Colonic mucosa (tissue), 4 donors: ENCODE measurements around the gene NIPAL3. TPM values are rescaled to one million over a fixed set of nuclear protein-coding genes. Genes with fewer than 3 reads are reported as not detected.

Source experiments
- DNase-seq: peaks from one replicate; pipeline ENCODE4 v3.0.0-alpha.2; 2020
- H3K27ac ChIP-seq: fragments of 200-600 bp; one replicate; pipeline ENCODE4 v1.8.0; 2021
- H3K27me3 ChIP-seq: fragments of 200-600 bp; one replicate; pipeline ENCODE4 v1.8.0; 2021
- H3K36me3 ChIP-seq: fragments of 200-600 bp; one replicate; pipeline ENCODE4 v1.8.0; 2021
- H3K4me1 ChIP-seq: fragments of 200-600 bp; one replicate; pipeline ENCODE4 v1.8.0; 2021; ENCODE audit warnings: mild to moderate bottlenecking
- H3K4me3 ChIP-seq: fragments of 200-600 bp; one replicate; pipeline ENCODE4 v1.8.0; 2021
- H3K9ac ChIP-seq, 2 donors: one replicate each; pipeline ENCODE4 v1.7.0; 2013; ENCODE audit warnings: control low read depth in 2 of 2, low read depth in 2 of 2, low read length in 2 of 2
- H3K9me3 ChIP-seq: fragments of 200-600 bp; one replicate; pipeline ENCODE4 v1.8.0; 2021
- intact Hi-C: fragments of 100-400 bp; cut with DNase I; formaldehyde crosslinking; loops from one replicate; pipeline ENCODE4 v1.14.1; 2022
- total RNA-seq, 2 donors: library from RNA; stranded (reverse); fragmentation: NEBNext Ultra II Directional in 1 of 2; extraction: Animal tissue kit (Norgen Biotek cat#: 25700) in 1 of 2; gene quantifications; one replicate each; pipeline ENCODE4 v1.2.1, GENCODE V29; 2021
- TF ChIP-seq, protein P1 (sequence below): fragments of 200-600 bp; IDR thresholded peaks from one replicate; pipeline ENCODE4 v1.8.0; 2022; ENCODE audit warnings: antibody characterized with exemption, mild to moderate bottlenecking
- donor health status: healthy.
- donor health status: DM: no; HTN: no; CAD: no.
- donor health status: DM: no; HTN: no; CAD: no.

The NIPAL3 gene
- total RNA-seq, 2 donors from 2014 or later, result 41.3 to 45.2 TPM

GRCh38 chr1:24425441-24425840 lies 9.8 kb downstream of the NIPAL3 start:
- intact Hi-C loops, result loop anchor here (10.0 kb wide), 1 partner anchor 209 kb away; no protein-coding TSS in a partner anchor
- TF ChIP-seq, protein P1, sequence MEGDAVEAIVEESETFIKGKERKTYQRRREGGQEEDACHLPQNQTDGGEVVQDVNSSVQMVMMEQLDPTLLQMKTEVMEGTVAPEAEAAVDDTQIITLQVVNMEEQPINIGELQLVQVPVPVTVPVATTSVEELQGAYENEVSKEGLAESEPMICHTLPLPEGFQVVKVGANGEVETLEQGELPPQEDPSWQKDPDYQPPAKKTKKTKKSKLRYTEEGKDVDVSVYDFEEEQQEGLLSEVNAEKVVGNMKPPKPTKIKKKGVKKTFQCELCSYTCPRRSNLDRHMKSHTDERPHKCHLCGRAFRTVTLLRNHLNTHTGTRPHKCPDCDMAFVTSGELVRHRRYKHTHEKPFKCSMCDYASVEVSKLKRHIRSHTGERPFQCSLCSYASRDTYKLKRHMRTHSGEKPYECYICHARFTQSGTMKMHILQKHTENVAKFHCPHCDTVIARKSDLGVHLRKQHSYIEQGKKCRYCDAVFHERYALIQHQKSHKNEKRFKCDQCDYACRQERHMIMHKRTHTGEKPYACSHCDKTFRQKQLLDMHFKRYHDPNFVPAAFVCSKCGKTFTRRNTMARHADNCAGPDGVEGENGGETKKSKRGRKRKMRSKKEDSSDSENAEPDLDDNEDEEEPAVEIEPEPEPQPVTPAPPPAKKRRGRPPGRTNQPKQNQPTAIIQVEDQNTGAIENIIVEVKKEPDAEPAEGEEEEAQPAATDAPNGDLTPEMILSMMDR, result no peak
- H3K36me3 ChIP-seq, result no peaks in the 10 kb centered on the region
- H3K9ac ChIP-seq, result no peak overlapping the region
- H3K4me3 ChIP-seq, result no peak overlapping the region
- H3K9me3 ChIP-seq, result no peaks in the 10 kb centered on the region
- no peaks in the 10 kb centered on the region for H3K27me3 ChIP-seq
- DNase-seq, result peak; percentile 68
- H3K27ac ChIP-seq, result no peak overlapping the region
- H3K4me1 ChIP-seq, result no peaks in the 10 kb centered on the region

GRCh38 chr1:24425922-24426321 lies 10.3 kb downstream of the NIPAL3 start:
- H3K27ac ChIP-seq, result no peak overlapping the region
- no peak overlapping the region for H3K4me3 ChIP-seq
- no peak overlapping the region for H3K9ac ChIP-seq
- intact Hi-C loops, result loop anchor here (10.0 kb wide), 1 partner anchor 209 kb away; no protein-coding TSS in a partner anchor
- H3K27me3 ChIP-seq, result no peaks in the 10 kb centered on the region
- H3K36me3 ChIP-seq, result no peaks in the 10 kb centered on the region
- TF ChIP-seq, protein P1, result no peak
- DNase-seq, result no peak
- H3K4me1 ChIP-seq, result no peaks in the 10 kb centered on the region
- H3K9me3 ChIP-seq, result no peaks in the 10 kb centered on the region

DNA sequence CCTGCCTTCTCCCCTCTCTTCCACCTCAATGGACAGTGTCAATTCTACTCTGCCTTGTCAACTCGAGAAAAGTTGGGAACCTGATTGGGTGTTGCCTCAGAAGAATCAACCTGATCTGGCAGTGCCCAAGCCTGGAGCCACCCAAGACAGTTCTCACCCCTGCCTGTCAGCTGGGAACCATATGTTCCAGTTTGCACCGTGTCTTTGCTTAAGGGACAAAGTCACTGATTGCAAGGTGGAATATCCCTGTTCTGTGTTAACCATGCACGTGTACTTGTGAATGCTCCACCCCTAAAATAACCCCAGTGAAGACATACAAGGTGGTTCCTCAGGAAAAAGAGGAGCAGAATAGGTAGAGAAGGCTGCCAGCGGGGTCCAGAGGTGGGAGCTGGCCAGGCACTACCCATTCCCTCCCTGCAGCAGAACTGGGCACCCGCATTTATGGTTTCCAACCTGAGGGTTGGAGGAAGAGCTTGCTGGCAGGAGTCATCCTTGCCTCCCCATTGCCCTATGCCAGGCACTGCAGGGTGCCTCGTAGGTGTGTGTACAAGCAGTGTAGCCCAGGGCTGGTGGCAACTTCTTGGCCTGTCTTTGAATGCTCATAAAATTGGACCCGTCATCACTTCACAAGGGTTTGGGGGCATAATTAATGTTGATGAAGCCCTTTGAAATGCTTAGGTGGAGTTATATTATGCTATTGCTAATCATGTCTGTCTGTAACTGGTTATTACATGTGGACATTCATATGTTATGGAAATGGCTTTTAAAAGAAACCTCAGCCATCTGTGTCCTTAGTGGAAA lies 11.3 kb downstream of the NIPAL3 start:
- DNase-seq, result no peak
- no peak overlapping the region for H3K27ac ChIP-seq
- H3K27me3 ChIP-seq, result no peaks in the 10 kb centered on the region

DNA sequence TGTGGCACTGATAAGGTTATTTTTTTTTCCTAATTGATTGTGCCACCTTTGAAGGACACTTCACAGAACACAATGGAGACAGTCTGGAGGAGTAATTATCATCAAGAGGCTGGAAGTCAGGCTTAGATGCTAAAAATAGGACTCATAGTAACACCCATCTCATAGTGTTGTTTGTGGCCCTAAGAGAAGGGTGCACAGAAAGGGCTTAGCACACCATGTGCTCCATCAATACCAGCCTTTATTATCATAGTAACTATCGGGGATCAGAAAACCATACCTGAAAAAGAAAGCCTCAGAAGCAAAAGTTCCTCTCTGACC lies 11.9 kb downstream of the NIPAL3 start:
- no peak overlapping the region for H3K27ac ChIP-seq
- TF ChIP-seq, protein P1, result no peak
- no peak overlapping the region for H3K9ac ChIP-seq
- DNase-seq, result no peak
- H3K36me3 ChIP-seq, result no peaks in the 10 kb centered on the region
- H3K27me3 ChIP-seq, result no peaks in the 10 kb centered on the region
- no peaks in the 10 kb centered on the region for H3K4me1 ChIP-seq
- intact Hi-C loops, result loop anchor here (10.0 kb wide), 1 partner anchor 207 kb away; no protein-coding TSS in a partner anchor
- H3K9me3 ChIP-seq, result no peaks in the 10 kb centered on the region
- no peak overlapping the region for H3K4me3 ChIP-seq

More for the DNA sequence above, 11.3 kb downstream of the NIPAL3 start:
- Histone ChIP-seq H3K9me3 (no peaks in the 10 kb centered on the region), H3K4me1 (no peaks in the 10 kb centered on the region), H3K9ac (no peak overlapping the region), H3K36me3 (no peaks in the 10 kb centered on the region), H3K4me3 (no peak overlapping the region)
- TF ChIP-seq, protein P1, result no peak
- intact Hi-C loops, result loop anchor here (10.0 kb wide), 1 partner anchor 208 kb away; no protein-coding TSS in a partner anchor

GRCh38 chr1:24435782-24436365 lies 20.3 kb downstream of the NIPAL3 start:
- Histone ChIP-seq H3K9me3 (no peaks in the 10 kb centered on the region), H3K27me3 (no peaks in the 10 kb centered on the region), H3K9ac (no peak overlapping the region), H3K4me1 (no peaks in the 10 kb centered on the region), H3K36me3 (no peaks in the 10 kb centered on the region), H3K27ac (no peak overlapping the region), H3K4me3 (no peak overlapping the region)
- no peak for DNase-seq
- intact Hi-C loops, result no loop called here
- TF ChIP-seq, protein P1, result no peak
